H1 (cell line): ENCODE data around the gene TEX38. TPM values are rescaled to one million over a fixed set of nuclear protein-coding genes. Genes with fewer than 3 reads are reported as not detected.

Source experiments
- ASH2L ChIP-seq: fragments of 200-600, 300-600 bp; sonication (generic); IDR thresholded peaks from one replicate; pipeline ENCODE4 v1.7.1; 2017; ENCODE audit warnings: low read length
- CHD2 ChIP-seq: IDR thresholded peaks from 2 replicates; pipeline ENCODE4 v1.6.1; 2012; ENCODE audit warnings: low read length, improper control_type of control experiment
- CTBP2 ChIP-seq: IDR thresholded peaks from 2 replicates; pipeline ENCODE4 v1.7.0; 2011; ENCODE audit warnings: borderline replicate concordance, mild to moderate bottlenecking, moderate library complexity, mixed read lengths, low read length; ENCODE audit not compliant: insufficient read depth, insufficient read length
- GABPA ChIP-seq: IDR thresholded peaks from 2 replicates; pipeline ENCODE4 v1.6.1; 2011; ENCODE audit warnings: mild to moderate bottlenecking, low read length, moderate library complexity, borderline replicate concordance; ENCODE audit not compliant: insufficient read depth
- KDM4A ChIP-seq: IDR thresholded peaks from one replicate; pipeline ENCODE4 v1.7.1; 2012; ENCODE audit warnings: low read depth, mild to moderate bottlenecking, moderate library complexity, low read length, inconsistent platforms; ENCODE audit not compliant: severe bottlenecking
- POLR2AphosphoS5 ChIP-seq: IDR thresholded peaks from 2 replicates; pipeline ENCODE4 v1.6.1; 2011; ENCODE audit warnings: low read depth, low read length
- RBBP5 ChIP-seq: IDR thresholded peaks from 2 replicates; pipeline ENCODE4 v1.7.1; 2012; ENCODE audit warnings: low read depth, mild to moderate bottlenecking, inconsistent platforms, low read length, moderate library complexity, borderline replicate concordance
- ZNF274 ChIP-seq: IDR thresholded peaks from 2 replicates; pipeline ENCODE4 v1.7.0; 2012; ENCODE audit warnings: low read length, borderline replicate concordance; ENCODE audit errors: extremely low read depth
- polyA plus RNA-seq, 7 experiments: library from polyadenylated mRNA; depleted of rRNA in 3 of 7; stranded (reverse) in 5 of 7; unstranded in 2 of 7; fragments of >200 nt in 5 of 7; fragments of 200-250 nt in 2 of 7; gene quantifications; 1 replicate in 5 of 7; 2 replicates in 1 of 7; 4 replicates in 1 of 7; pipeline versions ENCODE4 v1.2.1 to v1.2.3, GENCODE V29; 2011 to 2013; ENCODE audit warnings: missing spikeins in 2 of 7, mixed read lengths in 2 of 7
- total RNA-seq: library from RNA; stranded (reverse); fragmentation: NEBNext Ultra II Directional; extraction: Animal tissue kit (Norgen Biotek cat#: 25700); gene quantifications from 2 replicates; pipeline ENCODE4 v1.2.1, GENCODE V29; 2021
- TF ChIP-seq, protein P1 (sequence below): fragments of 300-600 bp; sonication (generic); IDR thresholded peaks from 2 replicates; pipeline ENCODE4 v1.7.1; 2012; ENCODE audit warnings: low read length, moderate library complexity, mild to moderate bottlenecking, inconsistent platforms; ENCODE audit not compliant: insufficient replicate concordance

Gene TEX38
- total and polyA plus RNA-seq, 2 of the 8 experiments (the other 6 are each of a cell fraction or from before 2014, with no cell fraction given), result 0.33 TPM; not detected in 1

DNA sequence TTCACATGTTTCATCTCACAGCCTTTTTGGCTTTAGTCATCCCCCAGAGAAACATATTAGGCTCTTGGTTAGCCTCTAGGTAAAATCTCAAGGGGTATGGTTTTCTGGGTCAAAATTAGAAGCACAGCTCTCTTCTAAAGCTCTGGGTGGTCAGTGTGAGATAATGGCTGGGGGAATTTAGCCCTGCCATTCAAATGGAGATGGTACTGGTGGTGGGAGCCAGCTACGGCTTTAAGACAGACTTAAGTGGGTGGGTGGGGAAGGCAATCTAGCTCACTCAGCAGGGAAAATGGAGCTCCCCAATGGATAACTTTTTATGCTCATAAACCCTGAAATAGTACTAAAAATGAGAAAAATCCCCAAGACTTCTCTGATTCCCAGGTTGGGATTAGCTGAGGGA, 5.7 kb downstream of the TEX38 start (continued):
- TF ChIP-seq, protein P1, sequence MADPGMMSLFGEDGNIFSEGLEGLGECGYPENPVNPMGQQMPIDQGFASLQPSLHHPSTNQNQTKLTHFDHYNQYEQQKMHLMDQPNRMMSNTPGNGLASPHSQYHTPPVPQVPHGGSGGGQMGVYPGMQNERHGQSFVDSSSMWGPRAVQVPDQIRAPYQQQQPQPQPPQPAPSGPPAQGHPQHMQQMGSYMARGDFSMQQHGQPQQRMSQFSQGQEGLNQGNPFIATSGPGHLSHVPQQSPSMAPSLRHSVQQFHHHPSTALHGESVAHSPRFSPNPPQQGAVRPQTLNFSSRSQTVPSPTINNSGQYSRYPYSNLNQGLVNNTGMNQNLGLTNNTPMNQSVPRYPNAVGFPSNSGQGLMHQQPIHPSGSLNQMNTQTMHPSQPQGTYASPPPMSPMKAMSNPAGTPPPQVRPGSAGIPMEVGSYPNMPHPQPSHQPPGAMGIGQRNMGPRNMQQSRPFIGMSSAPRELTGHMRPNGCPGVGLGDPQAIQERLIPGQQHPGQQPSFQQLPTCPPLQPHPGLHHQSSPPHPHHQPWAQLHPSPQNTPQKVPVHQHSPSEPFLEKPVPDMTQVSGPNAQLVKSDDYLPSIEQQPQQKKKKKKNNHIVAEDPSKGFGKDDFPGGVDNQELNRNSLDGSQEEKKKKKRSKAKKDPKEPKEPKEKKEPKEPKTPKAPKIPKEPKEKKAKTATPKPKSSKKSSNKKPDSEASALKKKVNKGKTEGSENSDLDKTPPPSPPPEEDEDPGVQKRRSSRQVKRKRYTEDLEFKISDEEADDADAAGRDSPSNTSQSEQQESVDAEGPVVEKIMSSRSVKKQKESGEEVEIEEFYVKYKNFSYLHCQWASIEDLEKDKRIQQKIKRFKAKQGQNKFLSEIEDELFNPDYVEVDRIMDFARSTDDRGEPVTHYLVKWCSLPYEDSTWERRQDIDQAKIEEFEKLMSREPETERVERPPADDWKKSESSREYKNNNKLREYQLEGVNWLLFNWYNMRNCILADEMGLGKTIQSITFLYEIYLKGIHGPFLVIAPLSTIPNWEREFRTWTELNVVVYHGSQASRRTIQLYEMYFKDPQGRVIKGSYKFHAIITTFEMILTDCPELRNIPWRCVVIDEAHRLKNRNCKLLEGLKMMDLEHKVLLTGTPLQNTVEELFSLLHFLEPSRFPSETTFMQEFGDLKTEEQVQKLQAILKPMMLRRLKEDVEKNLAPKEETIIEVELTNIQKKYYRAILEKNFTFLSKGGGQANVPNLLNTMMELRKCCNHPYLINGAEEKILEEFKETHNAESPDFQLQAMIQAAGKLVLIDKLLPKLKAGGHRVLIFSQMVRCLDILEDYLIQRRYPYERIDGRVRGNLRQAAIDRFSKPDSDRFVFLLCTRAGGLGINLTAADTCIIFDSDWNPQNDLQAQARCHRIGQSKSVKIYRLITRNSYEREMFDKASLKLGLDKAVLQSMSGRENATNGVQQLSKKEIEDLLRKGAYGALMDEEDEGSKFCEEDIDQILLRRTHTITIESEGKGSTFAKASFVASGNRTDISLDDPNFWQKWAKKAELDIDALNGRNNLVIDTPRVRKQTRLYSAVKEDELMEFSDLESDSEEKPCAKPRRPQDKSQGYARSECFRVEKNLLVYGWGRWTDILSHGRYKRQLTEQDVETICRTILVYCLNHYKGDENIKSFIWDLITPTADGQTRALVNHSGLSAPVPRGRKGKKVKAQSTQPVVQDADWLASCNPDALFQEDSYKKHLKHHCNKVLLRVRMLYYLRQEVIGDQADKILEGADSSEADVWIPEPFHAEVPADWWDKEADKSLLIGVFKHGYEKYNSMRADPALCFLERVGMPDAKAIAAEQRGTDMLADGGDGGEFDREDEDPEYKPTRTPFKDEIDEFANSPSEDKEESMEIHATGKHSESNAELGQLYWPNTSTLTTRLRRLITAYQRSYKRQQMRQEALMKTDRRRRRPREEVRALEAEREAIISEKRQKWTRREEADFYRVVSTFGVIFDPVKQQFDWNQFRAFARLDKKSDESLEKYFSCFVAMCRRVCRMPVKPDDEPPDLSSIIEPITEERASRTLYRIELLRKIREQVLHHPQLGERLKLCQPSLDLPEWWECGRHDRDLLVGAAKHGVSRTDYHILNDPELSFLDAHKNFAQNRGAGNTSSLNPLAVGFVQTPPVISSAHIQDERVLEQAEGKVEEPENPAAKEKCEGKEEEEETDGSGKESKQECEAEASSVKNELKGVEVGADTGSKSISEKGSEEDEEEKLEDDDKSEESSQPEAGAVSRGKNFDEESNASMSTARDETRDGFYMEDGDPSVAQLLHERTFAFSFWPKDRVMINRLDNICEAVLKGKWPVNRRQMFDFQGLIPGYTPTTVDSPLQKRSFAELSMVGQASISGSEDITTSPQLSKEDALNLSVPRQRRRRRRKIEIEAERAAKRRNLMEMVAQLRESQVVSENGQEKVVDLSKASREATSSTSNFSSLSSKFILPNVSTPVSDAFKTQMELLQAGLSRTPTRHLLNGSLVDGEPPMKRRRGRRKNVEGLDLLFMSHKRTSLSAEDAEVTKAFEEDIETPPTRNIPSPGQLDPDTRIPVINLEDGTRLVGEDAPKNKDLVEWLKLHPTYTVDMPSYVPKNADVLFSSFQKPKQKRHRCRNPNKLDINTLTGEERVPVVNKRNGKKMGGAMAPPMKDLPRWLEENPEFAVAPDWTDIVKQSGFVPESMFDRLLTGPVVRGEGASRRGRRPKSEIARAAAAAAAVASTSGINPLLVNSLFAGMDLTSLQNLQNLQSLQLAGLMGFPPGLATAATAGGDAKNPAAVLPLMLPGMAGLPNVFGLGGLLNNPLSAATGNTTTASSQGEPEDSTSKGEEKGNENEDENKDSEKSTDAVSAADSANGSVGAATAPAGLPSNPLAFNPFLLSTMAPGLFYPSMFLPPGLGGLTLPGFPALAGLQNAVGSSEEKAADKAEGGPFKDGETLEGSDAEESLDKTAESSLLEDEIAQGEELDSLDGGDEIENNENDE, result no peak
- TF ChIP-seq GABPA, result no peak
- no peak for TF ChIP-seq CHD2
- no peak for TF ChIP-seq ASH2L
- no peak for TF ChIP-seq CTBP2
- TF ChIP-seq RBBP5, result no peak
- TF ChIP-seq POLR2AphosphoS5, result no peak
- no peak for TF ChIP-seq KDM4A
- TF ChIP-seq ZNF274, result no peak
